Lung (tissue), 12 donors: ENCODE results near the gene HOXB3. TPM values are rescaled to one million over a fixed set of nuclear protein-coding genes. Genes with fewer than 3 reads are reported as not detected.

Source experiments
- ATAC-seq: fragments of 200-7000 bp; cut with Tn5 transposase; one replicate; pipeline ENCODE4 v1.9.1; 2020; ENCODE audit warnings: moderate number of reproducible peaks; ENCODE audit not compliant: insufficient read depth, low FRiP score
- DNase-seq, 3 donors: peaks; one replicate each; pipeline ENCODE4 v3.0.0-alpha.2; 2013 to 2017
- H3K27ac ChIP-seq, 2 donors: one replicate each; pipeline ENCODE4 v1.5.1; 2013; ENCODE audit warnings: mild to moderate bottlenecking in 2 of 2, moderate library complexity in 2 of 2, control low read depth in 1 of 2, inconsistent platforms in 1 of 2, low read depth in 1 of 2, low read length in 1 of 2
- H3K27me3 ChIP-seq, 3 donors: one replicate each; pipeline ENCODE4 v1.5.1; 2013; ENCODE audit warnings: low read length in 2 of 3; ENCODE audit not compliant: control insufficient read depth in 3 of 3, insufficient read depth in 3 of 3
- H3K36me3 ChIP-seq, 4 donors: one replicate each; pipeline ENCODE4 v1.5.1; 2013; ENCODE audit warnings: low read length in 4 of 4, mild to moderate bottlenecking in 1 of 4, moderate library complexity in 1 of 4; ENCODE audit not compliant: control insufficient read depth in 4 of 4, insufficient read depth in 4 of 4
- H3K4me1 ChIP-seq, 5 donors: one replicate each; pipeline ENCODE4 v1.5.1; 2013; ENCODE audit warnings: low read length in 5 of 5, mild to moderate bottlenecking in 2 of 5, moderate library complexity in 1 of 5; ENCODE audit not compliant: control insufficient read depth in 5 of 5, insufficient read depth in 5 of 5
- H3K4me3 ChIP-seq: one replicate; pipeline ENCODE4 v1.5.1; 2013; ENCODE audit warnings: mild to moderate bottlenecking, control low read depth, moderate library complexity
- H3K9ac ChIP-seq, 2 donors: one replicate each; pipeline ENCODE4 v1.5.1; 2013; ENCODE audit warnings: low read length in 2 of 2, control low read depth in 1 of 2; ENCODE audit not compliant: insufficient read depth in 1 of 2
- H3K9me3 ChIP-seq, 4 donors: one replicate each; pipeline ENCODE4 v1.5.1; 2013; ENCODE audit warnings: low read length in 3 of 4, mild to moderate bottlenecking in 1 of 4, moderate library complexity in 1 of 4; ENCODE audit not compliant: control insufficient read depth in 4 of 4, insufficient read depth in 3 of 4
- CTCF ChIP-seq: IDR thresholded peaks from 2 replicates; pipeline ENCODE4 v1.5.1; 2012; ENCODE audit warnings: mild to moderate bottlenecking; ENCODE audit errors: control extremely low read depth, extremely low read depth
- WGBS, 2 donors: extraction: QIAGEN DNeasy Blood & Tissue Kit; methylation state at CpG; one replicate each; pipeline ENCODE4 v1.1.7; 2013; 5-methylcytosine and 5-hydroxymethylcytosine counted together
- polyA plus RNA-seq, 2 donors: library from polyadenylated mRNA; stranded (reverse); fragments of 200-250 nt; gene quantifications; one replicate each; pipeline ENCODE4 v1.2.1, GENCODE V29; 2013
- total RNA-seq, 2 donors: library from RNA; depleted of rRNA in 1 of 2; stranded (reverse); fragments of >200 nt in 1 of 2; gene quantifications; one replicate each; pipeline ENCODE4 v1.2.1, GENCODE V29; 2014 to 2021
- donor health status: control.
- donor health status: control.
- donor health status: Bipolar disorder and iron deficiency.
- donor health status: healthy.
- donor health status: DM: yes; HTN: yes; CAD: no.

The HOXB3 gene
- total and polyA plus RNA-seq, 4 donors: 1.9 to 21.1 (median 6.7) TPM

- DNase-seq (peak; percentile 41 to 65 (median 50)), ATAC-seq (no peak)
- Histone ChIP-seq H3K9ac (peak overlapping the region in 1 of 2 donors; percentile 91), H3K27ac (peak overlapping the region in 1 of 2 donors; percentile 52), H3K4me3 (no peak overlapping the region), H3K9me3 (peaks cover 0 to 3% (median 0%) of the 10 kb centered on the region in 4 donors), H3K27me3 (peaks cover 0 to 71% (median 0%) of the 10 kb centered on the region in 3 donors), H3K4me1 (peaks cover 0 to 81% (median 10%) of the 10 kb centered on the region in 5 donors), H3K36me3 (peaks cover 0 to 18% (median 4%) of the 10 kb centered on the region in 4 donors)
- TF ChIP-seq CTCF: no peak
- 59 to 83% methylated on average over 3 of the region's 3 CpGs for WGBS, 2 donors
These were observed 40.8 kb downstream of the HOXB3 start for GRCh38 chr17:48549281-48549630.

- Histone ChIP-seq H3K9ac (peak overlapping the region in 1 of 2 donors; percentile 91), H3K27ac (peak overlapping the region in 1 of 2 donors; percentile 59), H3K27me3 (peaks cover 0 to 69% (median 0%) of the 10 kb centered on the region in 3 donors), H3K36me3 (peaks cover 0 to 18% (median 4%) of the 10 kb centered on the region in 4 donors), H3K4me1 (peaks cover 0 to 75% (median 10%) of the 10 kb centered on the region in 5 donors), H3K9me3 (peaks cover 0 to 3% (median 0%) of the 10 kb centered on the region in 4 donors), H3K4me3 (no peak overlapping the region)
- no peak for TF ChIP-seq CTCF
- no peak for ATAC-seq
- no peak for DNase-seq
- WGBS, 2 donors: 44 to 47% methylated on average over 6 of the region's 6 CpGs
These were observed 41.3 kb downstream of the HOXB3 start for GRCh38 chr17:48548523-48549280.

GRCh38 chr17:48547808-48548522 lies 42.1 kb downstream of the HOXB3 start:
- no peak for ATAC-seq
- 23 to 30% methylated on average over 24 of the region's 24 CpGs for WGBS, 2 donors
- TF ChIP-seq CTCF: no peak
- Histone ChIP-seq H3K9ac (peak overlapping the region; percentile 13 to 91), H3K4me1 (peaks cover 0 to 68% (median 10%) of the 10 kb centered on the region in 5 donors), H3K4me3 (no peak overlapping the region), H3K27me3 (peaks cover 0 to 67% (median 0%) of the 10 kb centered on the region in 3 donors), H3K27ac (peak overlapping the region; percentile 34 to 79), H3K36me3 (peaks cover 0 to 24% (median 4%) of the 10 kb centered on the region in 4 donors), H3K9me3 (peaks cover 0 to 3% (median 0%) of the 10 kb centered on the region in 4 donors)
- DNase-seq: peak; percentile 83 to 95 (median 94)
